Stimulated activated CD4-positive, alpha-beta T cell treated with anti-CD3 and anti-CD28 coated beads, TNF-alpha, amount 100 ng/mL, for 4 hours (primary cell): ENCODE measurements around the gene IFFO2.

Experiments
- DNase-seq, 3 experiments: peaks; one replicate each; pipeline ENCODE4 v3.0.0-alpha.2; 2020; ENCODE audit warnings: low read depth in 3 of 3

IFFO2 gene

GRCh38 chr1:18919197-18919905 lies 37.1 kb downstream of the IFFO2 start:
- DNase-seq, result no peak

- no peak for DNase-seq
These were observed 38.1 kb downstream of the IFFO2 start for GRCh38 chr1:18918417-18918816.

- DNase-seq, result no peak
These were observed 39.2 kb downstream of the IFFO2 start for GRCh38 chr1:18917071-18917799.

- DNase-seq, result no peak
These were observed 41.1 kb downstream of the IFFO2 start for GRCh38 chr1:18915341-18915740.

- DNase-seq, result peak; percentile 49 to 72 (median 64)
These were observed 43.2 kb downstream of the IFFO2 start for GRCh38 chr1:18913065-18913835.

- DNase-seq, result no peak
These were observed 43.9 kb downstream of the IFFO2 start for GRCh38 chr1:18912550-18912949.

GRCh38 chr1:18908911-18909771 lies 47.3 kb downstream of the IFFO2 start:
- DNase-seq, result peak in 1 of 3 experiments; percentile 8

GRCh38 chr1:18907917-18908845 lies 48.3 kb downstream of the IFFO2 start:
- DNase-seq, result no peak

GRCh38 chr1:18907021-18907916 lies 49.2 kb downstream of the IFFO2 start:
- DNase-seq, result peak in 2 of 3 experiments; percentile 21 to 48

GRCh38 chr1:18903291-18903756 lies 53.2 kb downstream of the IFFO2 start:
- no peak for DNase-seq

- DNase-seq, result peak; percentile 73 to 85 (median 84)
These were observed 53.8 kb downstream of the IFFO2 start, which contains the start of gene ALDH4A1 for GRCh38 chr1:18902523-18903290. TSS of gene ALDH4A1 (minus strand) at chr1:18902555. CDS start at chr1:18902523, 32 bp downstream.

GRCh38 chr1:18901952-18902522 lies 54.4 kb downstream of the IFFO2 start:
- DNase-seq, result no peak

GRCh38 chr1:18901147-18901951 lies 55.1 kb downstream of the IFFO2 start:
- DNase-seq, result no peak

GRCh38 chr1:18900303-18900841 lies 56.1 kb downstream of the IFFO2 start:
- no peak for DNase-seq

GRCh38 chr1:18899363-18900049 lies 57.0 kb downstream of the IFFO2 start:
- DNase-seq, result no peak

- no peak for DNase-seq
These were observed 57.9 kb downstream of the IFFO2 start for GRCh38 chr1:18898567-18898966.
